OCI-LY7 (cell line): Measurements from ENCODE around the gene ATP8B4. TPM values are rescaled to one million over a fixed set of nuclear protein-coding genes. Genes with fewer than 3 reads are reported as not detected.

Experiments used
- BruUV-seq: library from RNA; stranded (reverse); fragments of 400-500 nt; replicated peaks from 2 replicates; lab custom pipeline; 2021; lab: Mats Ljungman, UMichigan
- CTCF ChIA-PET: fragments of 300-600 bp; sonication (Branson Sonifier 250); formaldehyde crosslinking; loops from one replicate; lab custom pipeline; 2022; ENCODE audit warnings: antibody characterized with exemption; ENCODE audit not compliant: unreplicated experiment; lab: Charles Lee
- POLR2A ChIA-PET: fragments of 300-600 bp; sonication (Branson Sonifier 250); formaldehyde crosslinking; loops from one replicate; lab custom pipeline; 2022; ENCODE audit warnings: antibody characterized with exemption; lab: Charles Lee
- DNase-seq: peaks from one replicate; pipeline ENCODE4 v3.0.0-alpha.2; 2015; ENCODE audit warnings: low spot score
- H2AFZ ChIP-seq: fragments of 200-600 bp; sonication (generic), shearing (Covaris generic); 2 replicates; pipeline ENCODE4 v1.6.1; 2014; ENCODE audit warnings: mild to moderate bottlenecking, antibody characterized with exemption, low read length, moderate library complexity
- H3K27ac ChIP-seq: fragments of 200-600 bp; sonication (generic); 2 replicates; pipeline ENCODE4 v1.5.1; 2014; ENCODE audit warnings: mixed run types, low read depth, mild to moderate bottlenecking, moderate library complexity, low read length, inconsistent platforms; ENCODE audit not compliant: poor library complexity, severe bottlenecking
- H3K36me3 ChIP-seq: fragments of 200-600 bp; sonication (generic); 2 replicates; pipeline ENCODE4 v1.6.1; 2014; ENCODE audit warnings: mild to moderate bottlenecking, antibody characterized with exemption, low read length, moderate library complexity, mixed read lengths; ENCODE audit not compliant: insufficient read depth
- H3K4me1 ChIP-seq: fragments of 200-600 bp; sonication (generic); 2 replicates; pipeline ENCODE4 v1.5.1; 2014; ENCODE audit warnings: mild to moderate bottlenecking, low read length; ENCODE audit not compliant: insufficient read depth, poor library complexity, severe bottlenecking
- H3K4me2 ChIP-seq: fragments of 200-600 bp; sonication (generic); 2 replicates; pipeline ENCODE4 v1.6.1; 2014; ENCODE audit warnings: mild to moderate bottlenecking, low read length
- H3K4me3 ChIP-seq: fragments of 200-600 bp; sonication (generic); 2 replicates; pipeline ENCODE4 v1.5.1; 2014; ENCODE audit warnings: mild to moderate bottlenecking, low read depth, low read length; ENCODE audit not compliant: poor library complexity, severe bottlenecking
- H3K79me2 ChIP-seq: fragments of 200-600 bp; sonication (generic); 2 replicates; pipeline ENCODE4 v1.6.1; 2016; ENCODE audit warnings: low read depth, mild to moderate bottlenecking, low read length, moderate library complexity, mixed read lengths; ENCODE audit not compliant: insufficient read depth
- H3K9me2 ChIP-seq: fragments of 200-600 bp; sonication (generic); 2 replicates; pipeline ENCODE4 v1.6.1; 2016; ENCODE audit warnings: mild to moderate bottlenecking, low read length, mixed read lengths; ENCODE audit not compliant: insufficient read depth
- H3K9me3 ChIP-seq: fragments of 200-600 bp; sonication (generic); 2 replicates; pipeline ENCODE4 v1.6.1; 2014; ENCODE audit warnings: mild to moderate bottlenecking, mixed run types, low read length, mixed read lengths
- H4K20me1 ChIP-seq: fragments of 200-600 bp; sonication (generic); 2 replicates; pipeline ENCODE4 v1.6.1; 2014; ENCODE audit warnings: mild to moderate bottlenecking, antibody characterized with exemption, low read length, moderate library complexity, mixed read lengths; ENCODE audit not compliant: insufficient read depth
- CTCF ChIP-seq: fragments of 200-600 bp; sonication (generic); conservative IDR thresholded peaks from 2 replicates; pipeline ENCODE4 v1.5.1; 2014; ENCODE audit warnings: mild to moderate bottlenecking, antibody characterized with exemption, low read length, moderate library complexity, mixed read lengths
- EZH2phosphoT487 ChIP-seq: fragments of 200-600 bp; sonication (generic); IDR thresholded peaks from 2 replicates; pipeline ENCODE4 v1.6.1; 2018; ENCODE audit warnings: low read depth, borderline replicate concordance, mild to moderate bottlenecking, mixed run types, antibody characterized with exemption, low read length, moderate library complexity, mixed read lengths
- intact Hi-C: fragments of 100-400 bp; cut with micrococcal nuclease; formaldehyde crosslinking; loops from one replicate; pipeline ENCODE4 v1.10.0; 2022; ENCODE audit not compliant: unreplicated experiment
- total RNA-seq, 2 experiments: library from RNA; depleted of rRNA in 1 of 2; stranded (reverse); fragments of >200 nt in 1 of 2; shearing (Covaris generic) in 1 of 2; gene quantifications; 2 replicates each; pipeline ENCODE4 v1.2.3, GENCODE V29; 2014 to 2022

ATP8B4 gene
- total RNA-seq, 2 experiments from 2014 or later: not detected

GRCh38 chr15:50107591-50108408 is 11.2 kb downstream of the ATP8B4 start:
- no TSS peak for BruUV-seq
- no peaks in the 10 kb centered on the region for H4K20me1 ChIP-seq
- intact Hi-C loops: no loop called here
- POLR2A ChIA-PET: no interaction called here
- H3K9me3 ChIP-seq: no peaks in the 10 kb centered on the region
- CTCF ChIA-PET: no interaction called here
- H3K4me2 ChIP-seq: no peak overlapping the region
- no peak for TF ChIP-seq EZH2phosphoT487
- TF ChIP-seq CTCF: no peak
- no peaks in the 10 kb centered on the region for H3K36me3 ChIP-seq
- no peaks in the 10 kb centered on the region for H3K9me2 ChIP-seq
- no peak overlapping the region for H3K27ac ChIP-seq
- H2AFZ ChIP-seq: no peak overlapping the region
- no peak for DNase-seq
- no peaks in the 10 kb centered on the region for H3K79me2 ChIP-seq
- no peaks in the 10 kb centered on the region for H3K4me1 ChIP-seq
- H3K4me3 ChIP-seq: no peak overlapping the region

- Histone ChIP-seq H3K79me2 (no peaks in the 10 kb centered on the region), H3K9me2 (no peaks in the 10 kb centered on the region), H3K36me3 (no peaks in the 10 kb centered on the region), H3K27ac (no peak overlapping the region), H3K4me1 (no peaks in the 10 kb centered on the region), H3K4me2 (no peak overlapping the region), H3K4me3 (no peak overlapping the region), H3K9me3 (no peaks in the 10 kb centered on the region), H4K20me1 (no peaks in the 10 kb centered on the region), H2AFZ (no peak overlapping the region)
- DNase-seq: no peak
- no TSS peak for BruUV-seq
- ChIA-PET POLR2A (no interaction called here), CTCF (no interaction called here)
- TF ChIP-seq EZH2phosphoT487 (no peak), CTCF (no peak)
- intact Hi-C loops: no loop called here
These were observed 11.9 kb downstream of the ATP8B4 start for GRCh38 chr15:50107157-50107556.

DNA sequence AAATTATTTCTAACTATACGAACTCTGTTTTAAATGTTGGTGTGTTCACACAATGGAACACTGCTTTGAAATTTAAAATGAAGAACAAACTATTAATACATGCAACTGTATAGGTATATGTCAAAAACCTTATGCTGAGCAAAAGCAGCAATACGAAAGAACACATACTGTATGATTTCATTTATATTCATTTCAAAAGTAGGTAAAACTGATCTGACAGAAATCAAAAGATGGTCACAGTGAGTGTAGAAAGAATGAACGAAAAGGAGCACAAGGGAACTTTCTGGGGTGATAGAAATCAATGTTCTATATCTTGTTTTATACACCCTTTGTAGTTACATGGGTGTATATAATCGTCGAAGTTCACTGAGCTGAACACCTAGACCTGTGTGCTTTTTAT is 12.6 kb downstream of the ATP8B4 start:
- no peak overlapping the region for H2AFZ ChIP-seq
- BruUV-seq: no TSS peak
- DNase-seq: no peak
- ChIA-PET POLR2A (no interaction called here), CTCF (no interaction called here)
- TF ChIP-seq CTCF: no peak
- no peak for TF ChIP-seq EZH2phosphoT487
- H3K27ac ChIP-seq: no peak overlapping the region
- no peaks in the 10 kb centered on the region for H3K79me2 ChIP-seq
- H3K4me1 ChIP-seq: no peaks in the 10 kb centered on the region
- H3K9me3 ChIP-seq: no peaks in the 10 kb centered on the region
- no peaks in the 10 kb centered on the region for H4K20me1 ChIP-seq
- H3K9me2 ChIP-seq: no peaks in the 10 kb centered on the region
- no peak overlapping the region for H3K4me3 ChIP-seq
- H3K4me2 ChIP-seq: no peak overlapping the region
- intact Hi-C loops: no loop called here
- H3K36me3 ChIP-seq: no peaks in the 10 kb centered on the region
